Measurements from ENCODE around the gene PI16. TPM values are rescaled to one million over a fixed set of nuclear protein-coding genes. Genes with fewer than 3 reads are reported as not detected.

The PI16 gene
- total and polyA plus RNA-seq, 7 donors, result 0.85 to 50.7 (median 2.9) TPM

DNA sequence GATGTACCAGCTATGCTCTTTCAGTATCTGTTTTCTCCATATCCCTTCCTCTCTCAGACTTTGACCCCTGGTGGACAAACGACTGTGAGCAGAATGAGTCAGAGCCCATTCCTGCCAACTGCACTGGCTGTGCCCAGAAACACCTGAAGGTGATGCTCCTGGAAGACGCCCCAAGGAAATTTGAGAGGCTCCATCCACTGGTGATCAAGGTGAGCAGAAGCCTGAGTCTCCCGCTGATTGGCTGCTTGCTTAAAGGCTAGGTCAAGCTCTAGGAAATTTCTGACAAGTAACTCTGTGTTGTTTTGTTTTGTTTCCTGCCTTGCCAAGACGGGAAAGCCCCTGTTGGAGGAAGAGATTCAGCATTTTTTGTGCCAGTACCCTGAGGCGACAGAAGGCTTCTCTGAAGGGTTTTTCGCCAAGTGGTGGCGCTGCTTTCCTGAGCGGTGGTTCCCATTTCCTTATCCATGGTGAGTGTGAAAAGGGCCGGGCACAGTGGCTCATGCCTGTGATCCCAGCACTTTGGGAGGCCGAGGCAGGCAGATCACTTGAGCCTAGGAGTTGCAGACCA, 40.2 kb upstream of the PI16 start:
- peaks cover 0 to 35% (median 32%) of the 10 kb centered on the region in 4 donors for H3K4me1 ChIP-seq
- no peak for DNase-seq

GRCh38 chr6:36915599-36915998, 38.9 kb upstream of the PI16 start:
- H3K36me3 ChIP-seq, result peaks cover 0 to 71% (median 24%) of the 10 kb centered on the region in 4 donors

More for the DNA sequence above, 40.2 kb upstream of the PI16 start:
- 47 to 67% methylated on average over 10 of the region's 10 CpGs for whole genome bisulfite sequencing, 2 donors
- Histone ChIP-seq H3K27ac (no peak overlapping the region), H3K36me3 (peaks cover 0 to 58% (median 24%) of the 10 kb centered on the region in 4 donors), H3K9me3 (no peaks in the 10 kb centered on the region), H3K27me3 (no peaks in the 10 kb centered on the region), H3K4me3 (no peak overlapping the region)
- no peak for TF ChIP-seq POLR2AphosphoS5 (IDR thresholded peaks at IDR 0.05)
- intact Hi-C loops (cut with DNase I), result no loop called here

DNA sequence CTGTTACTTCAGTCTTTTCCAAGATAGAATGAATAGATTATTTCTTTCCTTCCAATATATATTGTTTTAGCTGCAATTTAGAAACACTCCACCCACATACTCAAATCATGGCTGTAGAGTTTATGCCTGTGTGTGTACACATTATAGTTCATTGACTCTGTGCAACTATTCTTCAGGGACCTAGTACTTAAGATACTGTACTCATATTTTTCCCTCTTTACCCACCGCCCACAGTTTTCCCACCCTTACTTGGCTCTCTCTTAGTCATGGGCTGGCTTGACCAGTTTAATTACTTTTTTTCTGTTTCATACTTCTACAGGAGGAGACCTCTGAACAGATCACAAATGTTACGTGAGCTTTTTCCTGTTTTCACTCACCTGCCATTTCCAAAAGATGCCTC, 38.4 kb upstream of the PI16 start:
- Histone ChIP-seq H3K27me3 (no peaks in the 10 kb centered on the region), H3K4me3 (no peak overlapping the region), H3K9me3 (no peaks in the 10 kb centered on the region), H3K36me3 (peaks cover 0 to 74% (median 24%) of the 10 kb centered on the region in 4 donors), H3K4me1 (peaks cover 0 to 46% (median 41%) of the 10 kb centered on the region in 4 donors), H3K27ac (peak overlapping the region in 2 of 4 donors; percentile 76 to 79)
- DNase-seq, result no peak
- 83 to 90% methylated on average over 2 of the region's 2 CpGs for WGBS, 2 donors
- intact Hi-C loops (cut with DNase I), result no loop called here
- no peak for TF ChIP-seq POLR2AphosphoS5 (IDR thresholded peaks at IDR 0.05)
- TF ChIP-seq POLR2A (IDR thresholded peaks at IDR 0.05), result no peak
- no peak for TF ChIP-seq EP300 (IDR thresholded peaks at IDR 0.05)
- TF ChIP-seq, protein P1, sequence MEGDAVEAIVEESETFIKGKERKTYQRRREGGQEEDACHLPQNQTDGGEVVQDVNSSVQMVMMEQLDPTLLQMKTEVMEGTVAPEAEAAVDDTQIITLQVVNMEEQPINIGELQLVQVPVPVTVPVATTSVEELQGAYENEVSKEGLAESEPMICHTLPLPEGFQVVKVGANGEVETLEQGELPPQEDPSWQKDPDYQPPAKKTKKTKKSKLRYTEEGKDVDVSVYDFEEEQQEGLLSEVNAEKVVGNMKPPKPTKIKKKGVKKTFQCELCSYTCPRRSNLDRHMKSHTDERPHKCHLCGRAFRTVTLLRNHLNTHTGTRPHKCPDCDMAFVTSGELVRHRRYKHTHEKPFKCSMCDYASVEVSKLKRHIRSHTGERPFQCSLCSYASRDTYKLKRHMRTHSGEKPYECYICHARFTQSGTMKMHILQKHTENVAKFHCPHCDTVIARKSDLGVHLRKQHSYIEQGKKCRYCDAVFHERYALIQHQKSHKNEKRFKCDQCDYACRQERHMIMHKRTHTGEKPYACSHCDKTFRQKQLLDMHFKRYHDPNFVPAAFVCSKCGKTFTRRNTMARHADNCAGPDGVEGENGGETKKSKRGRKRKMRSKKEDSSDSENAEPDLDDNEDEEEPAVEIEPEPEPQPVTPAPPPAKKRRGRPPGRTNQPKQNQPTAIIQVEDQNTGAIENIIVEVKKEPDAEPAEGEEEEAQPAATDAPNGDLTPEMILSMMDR (IDR thresholded peaks at IDR 0.05), result no peak

More at GRCh38 chr6:36915599-36915998, 38.9 kb upstream of the PI16 start:
- TF ChIP-seq POLR2A (IDR thresholded peaks at IDR 0.05) (no peak), EP300 (IDR thresholded peaks at IDR 0.05) (no peak), POLR2AphosphoS5 (IDR thresholded peaks at IDR 0.05) (no peak)
- TF ChIP-seq, protein P1 (IDR thresholded peaks at IDR 0.05), result no peak
- H3K4me1 ChIP-seq, result peaks cover 0 to 46% (median 41%) of the 10 kb centered on the region in 4 donors
- H3K27me3 ChIP-seq, result no peaks in the 10 kb centered on the region
- WGBS, 2 donors, result 92 to 95% methylated on average over 4 of the region's 4 CpGs
- H3K4me3 ChIP-seq, result no peak overlapping the region
- DNase-seq, result no peak
- no peaks in the 10 kb centered on the region for H3K9me3 ChIP-seq
- intact Hi-C loops (cut with DNase I), result no loop called here
- peak overlapping the region in 1 of 4 donors; percentile 79 for H3K27ac ChIP-seq

GRCh38 chr6:36917541-36918193, 36.9 kb upstream of the PI16 start:
- no peaks in the 10 kb centered on the region for H3K27me3 ChIP-seq

DNA sequence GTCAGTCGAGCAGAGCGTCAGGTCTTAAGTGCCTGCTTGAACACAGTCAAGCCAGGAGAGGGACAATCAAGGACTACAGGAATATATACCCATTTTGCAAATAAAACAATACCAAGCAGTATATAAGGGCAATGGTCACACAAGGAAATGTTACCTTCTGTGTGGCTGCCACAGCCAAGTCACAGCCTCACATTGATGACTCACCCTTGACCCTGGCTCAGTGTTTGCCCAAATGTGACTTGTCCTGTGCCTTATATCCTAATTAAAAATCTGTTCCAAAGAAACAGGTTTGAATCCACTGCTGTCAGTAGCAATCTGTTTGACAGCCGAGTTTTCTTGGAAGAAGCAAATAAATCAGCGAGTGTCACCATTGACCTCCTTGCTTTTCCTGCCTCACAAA, 34.5 kb upstream of the PI16 start:
- H3K4me3 ChIP-seq, result no peak overlapping the region
- no peaks in the 10 kb centered on the region for H3K27me3 ChIP-seq
- intact Hi-C loops (cut with DNase I), result no loop called here
- peak overlapping the region in 3 of 4 donors; percentile 14 to 79 (median 52) for H3K27ac ChIP-seq
- peaks cover 0 to 80% (median 21%) of the 10 kb centered on the region in 4 donors for H3K36me3 ChIP-seq
- no peak for DNase-seq
- H3K9me3 ChIP-seq, result no peaks in the 10 kb centered on the region
- TF ChIP-seq, protein P1 (IDR thresholded peaks at IDR 0.05), result no peak
- TF ChIP-seq EP300 (IDR thresholded peaks at IDR 0.05) (no peak), POLR2AphosphoS5 (IDR thresholded peaks at IDR 0.05) (no peak), POLR2A (IDR thresholded peaks at IDR 0.05) (no peak)
- WGBS, 2 donors, result 88 to 91% methylated on average over 4 of the region's 4 CpGs
- H3K4me1 ChIP-seq, result peaks cover 0 to 40% (median 39%) of the 10 kb centered on the region in 4 donors

More at GRCh38 chr6:36917541-36918193, 36.9 kb upstream of the PI16 start:
- DNase-seq, result peak; percentile 88
- Histone ChIP-seq H3K4me1 (peaks cover 0 to 46% (median 41%) of the 10 kb centered on the region in 4 donors), H3K9me3 (no peaks in the 10 kb centered on the region), H3K27ac (peak overlapping the region; percentile 76 to 79 (median 77)), H3K4me3 (no peak overlapping the region), H3K36me3 (peaks cover 0 to 77% (median 21%) of the 10 kb centered on the region in 4 donors)
- 84 to 90% methylated on average over 10 of the region's 10 CpGs for WGBS, 2 donors
- intact Hi-C loops (cut with DNase I), result no loop called here
- TF ChIP-seq EP300 (IDR thresholded peaks at IDR 0.05) (no peak), POLR2A (IDR thresholded peaks at IDR 0.05) (no peak), POLR2AphosphoS5 (IDR thresholded peaks at IDR 0.05) (peak in 1 of 4 donors; percentile 34)

Measured in sigmoid colon (tissue), 7 donors.